ENCODE data around the gene PHF23.

The PHF23 gene

DNA sequence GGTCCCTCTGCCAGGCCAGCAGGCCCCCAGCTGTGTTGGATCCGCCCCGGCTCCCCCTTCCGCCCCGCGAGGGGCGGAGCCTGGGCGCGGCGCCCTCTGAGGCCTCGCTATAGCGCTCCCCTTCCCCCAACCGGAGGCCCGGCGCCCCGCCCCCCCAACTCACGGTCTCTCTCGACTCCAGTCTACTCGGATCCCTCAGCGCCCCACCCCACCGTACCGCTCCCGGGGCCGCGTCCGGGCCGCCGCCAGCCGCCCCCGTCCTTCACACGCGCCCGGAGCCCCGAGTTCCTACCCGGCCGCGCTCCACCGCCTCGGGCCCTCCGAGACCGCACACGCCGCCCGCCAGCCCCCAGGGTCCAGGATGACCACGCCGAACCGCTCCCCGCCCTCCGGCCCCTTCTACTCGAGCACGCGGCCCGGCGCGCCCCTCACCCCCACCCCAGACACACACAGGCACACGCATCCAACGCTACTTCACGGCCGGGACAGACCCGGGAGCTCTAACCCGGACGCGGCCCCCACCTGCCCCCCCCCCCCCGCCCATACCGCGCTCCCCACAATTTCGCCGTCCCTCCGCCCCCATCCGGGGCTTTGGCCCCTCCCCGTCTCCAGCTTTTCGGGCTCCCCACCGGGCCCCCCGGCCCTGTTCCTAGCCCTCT is 1.4 kb downstream of the PHF23 start:
- DNase-seq, result peak; percentile 75 to 81

DNA sequence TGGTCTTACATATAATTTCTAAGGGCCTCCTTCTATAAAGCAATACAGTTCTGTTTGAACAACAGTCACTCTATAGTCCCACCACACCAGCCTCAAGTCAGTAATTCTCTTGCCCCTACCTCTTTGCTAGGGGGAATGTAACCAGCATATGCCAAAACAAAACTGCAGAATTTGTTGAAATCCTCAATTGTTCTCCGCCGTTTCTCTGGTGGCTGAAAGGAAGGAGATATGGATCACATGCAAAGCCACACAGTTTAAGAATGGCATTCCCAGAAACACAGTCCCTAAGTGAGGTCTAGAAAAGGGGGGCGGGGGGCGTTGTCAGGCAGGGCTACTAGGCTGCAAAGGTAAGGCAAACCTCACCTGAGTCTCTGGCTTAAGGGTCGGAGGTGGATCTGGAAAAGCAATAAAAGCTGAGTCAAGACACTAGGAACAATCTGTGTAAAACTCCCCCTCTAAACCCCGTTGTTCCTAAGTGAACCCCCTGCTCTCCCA is 1.9 kb downstream of the PHF23 start:
- no peak for DNase-seq

DNA sequence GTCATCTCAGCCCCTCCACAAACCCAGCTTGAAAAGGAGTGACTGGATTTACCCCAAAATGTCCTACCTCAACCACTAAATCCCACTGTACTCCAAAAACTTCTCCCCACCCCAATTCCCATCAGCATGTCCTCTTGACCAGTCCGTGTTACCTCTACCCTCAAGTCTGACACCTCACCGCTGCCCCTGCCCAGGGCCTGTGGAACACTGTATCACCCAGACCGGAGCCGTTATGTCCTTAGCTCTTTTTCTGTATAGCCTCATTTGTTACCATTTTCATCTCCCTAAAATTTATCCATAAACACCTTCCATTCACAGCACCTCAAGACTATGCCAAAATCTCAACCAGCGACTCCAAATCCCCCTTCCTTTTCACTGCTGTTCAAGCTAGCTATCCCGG is 2.4 kb downstream of the PHF23 start:
- no peak for DNase-seq

DNA sequence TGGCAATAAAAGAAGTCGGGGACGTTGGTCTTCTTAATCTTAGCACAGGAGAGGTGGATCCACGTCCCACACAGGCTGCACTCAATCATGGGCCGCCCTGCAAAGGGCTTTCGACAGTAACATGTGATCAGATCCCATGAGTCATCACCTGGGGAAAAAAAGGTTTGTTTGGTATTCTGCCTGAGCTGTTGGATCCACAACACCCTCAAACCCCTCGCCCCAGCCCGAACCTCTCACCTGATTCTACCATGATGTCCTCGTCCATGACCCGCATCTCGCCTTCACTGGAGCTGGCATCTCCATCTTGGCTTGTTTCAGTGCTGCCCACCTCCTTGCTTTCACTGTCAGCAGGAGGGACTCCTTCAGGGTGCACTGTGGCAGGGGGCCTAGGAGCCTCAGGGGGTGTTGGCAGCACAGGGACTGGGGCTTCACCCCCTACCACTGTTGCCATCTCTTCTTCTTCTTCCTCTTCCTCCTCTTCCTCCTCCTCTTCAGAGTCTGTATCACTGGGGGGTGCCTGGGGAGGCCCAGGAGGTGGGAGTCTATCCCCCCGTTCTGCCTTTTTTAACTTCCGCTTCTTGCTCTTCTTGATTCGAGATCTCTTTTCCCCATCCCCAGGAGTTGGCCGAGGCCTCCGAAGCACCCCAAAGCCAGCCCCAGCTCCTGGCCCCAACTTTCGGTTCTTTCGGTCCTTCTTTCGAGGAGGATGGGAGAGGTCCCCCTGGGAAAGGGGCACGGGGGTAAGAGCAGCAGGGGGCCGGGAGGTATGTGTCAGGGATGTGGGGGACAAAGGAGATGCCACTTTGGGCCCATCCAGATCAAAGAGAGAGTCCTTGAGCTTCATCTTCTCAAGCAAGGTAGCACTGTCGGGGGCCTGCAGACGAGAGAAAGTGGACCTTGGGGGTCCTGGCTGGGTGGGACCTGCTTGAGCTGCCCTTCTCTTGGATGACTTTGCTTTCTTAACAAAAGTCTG is 3.3 kb downstream of the PHF23 start:
- no peak for DNase-seq

DNA sequence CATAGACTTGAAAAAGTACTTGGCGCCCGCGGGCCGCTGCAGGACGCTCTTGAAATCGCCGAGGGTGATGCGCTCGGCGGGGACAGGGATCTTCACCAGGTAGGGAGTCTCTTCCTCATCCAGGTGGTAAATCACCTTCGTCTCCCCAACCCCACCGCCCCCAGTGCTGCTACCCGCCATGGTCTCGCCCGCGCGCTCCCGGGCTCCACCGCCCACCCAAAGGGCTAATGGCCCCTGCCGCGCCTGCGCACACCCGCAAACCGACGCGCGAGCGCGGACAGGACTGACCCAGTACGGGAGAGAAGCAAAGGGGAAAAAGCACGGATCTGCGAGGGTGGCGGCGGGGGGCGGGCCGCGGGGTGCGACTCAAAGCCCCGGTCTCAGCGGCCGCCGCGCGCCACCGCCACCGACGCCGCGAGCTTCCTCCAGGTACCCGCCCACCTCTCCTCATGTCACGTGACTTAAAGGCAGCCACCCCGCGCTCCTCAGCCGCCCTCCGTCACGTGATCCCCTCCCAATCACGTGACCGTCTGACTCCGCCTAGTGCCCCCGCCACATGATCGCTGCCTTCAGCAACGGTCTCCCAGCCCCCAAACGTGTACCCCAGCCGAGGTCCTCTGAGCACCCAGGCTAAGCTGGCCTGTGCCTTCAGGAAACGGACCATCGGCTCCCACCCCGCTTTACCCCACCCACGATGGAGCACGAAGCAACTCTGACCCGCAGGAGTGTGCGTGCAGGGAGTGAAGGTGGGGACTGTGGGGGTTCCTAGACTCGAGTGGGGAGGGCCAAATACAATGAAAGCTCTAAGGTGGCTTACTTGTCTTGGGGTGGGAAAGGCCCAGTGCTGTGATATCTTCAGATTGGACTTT is 4.9 kb downstream of the PHF23 start, which contains the start of gene DVL2:
Gene DVL2 (minus strand): TSS at position 435 of the 869 bp plus-strand sequence. CDS start 255 bp downstream, at position 180.
- peak; percentile 89 to 91 for DNase-seq

DNA sequence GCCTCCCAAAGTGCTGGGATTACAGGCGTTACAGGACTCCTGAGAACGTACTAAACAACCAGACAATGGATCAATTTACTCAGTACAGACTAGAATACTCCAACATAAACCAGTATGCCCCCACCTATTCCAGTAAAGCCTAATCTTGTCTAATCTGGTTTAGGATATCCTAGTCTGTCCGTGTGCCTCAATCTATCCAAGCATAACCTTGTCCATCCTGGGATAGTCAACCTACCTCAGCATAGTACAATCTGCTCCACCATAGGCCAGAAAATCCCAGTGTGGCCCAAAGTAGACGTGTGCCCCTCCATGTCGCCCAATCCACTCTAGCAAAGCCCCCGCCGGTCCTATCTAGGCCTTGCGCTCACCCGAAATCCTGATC is 5.6 kb downstream of the PHF23 start:
- no peak for DNase-seq

DNA sequence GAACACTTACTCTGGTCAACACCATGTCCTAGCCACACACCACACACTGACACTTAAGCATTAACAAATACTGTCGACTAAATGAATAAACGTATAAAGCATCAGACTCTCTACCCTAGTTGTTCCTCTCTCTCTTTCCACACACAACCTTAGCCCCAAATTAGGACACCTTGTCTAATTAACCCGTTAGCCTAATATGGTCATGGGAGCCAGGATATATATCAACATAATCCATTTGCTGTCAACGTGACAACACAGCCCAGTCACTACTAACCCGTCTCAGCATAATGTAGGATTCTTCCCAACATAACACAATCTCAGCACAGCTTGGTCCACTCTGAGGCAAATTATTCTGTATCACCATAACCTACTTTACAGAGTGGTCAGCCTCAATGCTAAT is 7.1 kb downstream of the PHF23 start:
- no peak for DNase-seq

DNA sequence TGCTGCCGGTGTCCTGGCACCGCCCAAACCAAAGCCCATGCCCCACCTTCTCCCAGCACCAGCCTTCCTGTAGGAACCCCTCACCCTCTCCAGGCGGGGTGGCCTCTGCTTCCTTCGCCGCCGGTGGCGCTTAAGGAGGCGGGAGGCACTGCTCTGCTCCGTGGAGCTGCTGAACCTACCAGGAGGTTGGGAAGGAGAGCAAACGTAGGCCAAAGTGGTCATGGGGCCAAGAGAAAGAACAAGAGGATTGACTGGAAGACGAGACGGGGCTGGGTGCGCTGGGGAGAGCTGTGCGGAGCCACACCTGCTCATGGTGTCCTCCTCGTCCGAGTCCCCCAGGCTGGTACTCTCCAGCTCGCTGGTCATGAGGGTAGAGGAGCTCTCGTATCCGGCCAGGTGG is 9.8 kb downstream of the PHF23 start:
- no peak for DNase-seq

DNA sequence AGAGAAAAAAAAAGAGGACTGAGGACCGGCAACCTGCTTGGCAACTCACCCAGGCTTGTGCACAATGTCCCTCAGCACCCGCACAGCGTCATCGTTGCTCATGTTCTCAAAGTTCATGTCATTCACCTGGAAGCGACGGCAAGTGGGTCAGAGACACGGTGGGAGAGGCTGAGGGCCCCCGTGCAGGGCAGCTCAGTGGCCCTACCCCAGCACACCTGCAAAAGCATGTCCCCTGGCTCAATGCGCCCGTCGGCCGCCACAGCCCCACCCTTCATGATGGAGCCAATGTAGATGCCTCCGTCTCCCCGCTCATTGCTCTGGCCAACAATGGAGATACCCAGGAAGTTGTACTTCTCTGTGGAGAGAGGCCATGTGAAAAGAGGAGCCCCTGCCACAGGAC is 10.3 kb downstream of the PHF23 start:
- no peak for DNase-seq

DNA sequence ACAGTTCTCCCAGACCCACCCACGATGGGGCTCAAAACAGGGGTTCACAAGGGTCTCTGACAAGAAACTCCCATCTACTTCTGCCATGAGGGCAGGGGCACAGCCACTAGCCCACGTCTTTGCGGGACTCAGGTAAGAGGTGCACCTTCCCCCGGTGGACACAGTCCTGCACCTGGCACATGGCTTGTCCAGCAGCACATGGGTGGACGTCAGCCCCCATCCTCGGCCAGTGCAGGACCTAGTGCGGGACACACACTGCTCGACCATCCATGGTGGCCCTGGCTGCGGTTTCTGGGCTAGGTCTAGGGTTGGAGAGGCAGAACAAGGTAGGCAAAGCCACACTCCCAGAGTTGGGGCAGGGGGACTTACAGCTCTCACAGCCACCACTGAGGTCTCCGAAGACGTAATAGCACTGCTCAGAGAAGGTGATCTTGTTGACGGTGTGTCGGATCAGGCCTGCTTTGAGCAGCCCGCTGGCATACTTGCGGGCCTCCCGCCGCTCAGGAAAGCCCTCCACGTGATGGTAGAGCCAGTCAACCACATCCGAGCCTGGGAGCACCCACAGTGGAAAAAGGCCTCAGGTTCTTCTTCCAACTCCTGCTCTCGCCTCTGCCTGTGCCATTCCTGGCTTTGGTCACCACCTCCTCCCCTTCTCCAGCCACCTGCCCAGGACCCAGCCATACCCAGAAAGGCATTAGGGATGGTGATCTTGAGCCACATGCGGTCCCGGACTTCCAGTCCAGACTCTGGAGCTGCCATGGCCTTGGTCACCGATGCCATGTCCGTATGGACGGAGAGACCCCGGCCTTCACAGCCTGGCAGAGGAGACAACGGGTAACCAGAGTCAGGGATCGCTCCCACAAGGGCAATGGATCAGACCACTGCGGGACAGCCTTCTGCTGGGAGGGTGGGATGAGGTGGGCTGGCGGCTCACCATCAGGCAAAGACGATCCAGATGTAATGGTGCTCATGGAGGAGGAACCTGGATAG is 12.2 kb downstream of the PHF23 start:
- DNase-seq, result no peak

DNA sequence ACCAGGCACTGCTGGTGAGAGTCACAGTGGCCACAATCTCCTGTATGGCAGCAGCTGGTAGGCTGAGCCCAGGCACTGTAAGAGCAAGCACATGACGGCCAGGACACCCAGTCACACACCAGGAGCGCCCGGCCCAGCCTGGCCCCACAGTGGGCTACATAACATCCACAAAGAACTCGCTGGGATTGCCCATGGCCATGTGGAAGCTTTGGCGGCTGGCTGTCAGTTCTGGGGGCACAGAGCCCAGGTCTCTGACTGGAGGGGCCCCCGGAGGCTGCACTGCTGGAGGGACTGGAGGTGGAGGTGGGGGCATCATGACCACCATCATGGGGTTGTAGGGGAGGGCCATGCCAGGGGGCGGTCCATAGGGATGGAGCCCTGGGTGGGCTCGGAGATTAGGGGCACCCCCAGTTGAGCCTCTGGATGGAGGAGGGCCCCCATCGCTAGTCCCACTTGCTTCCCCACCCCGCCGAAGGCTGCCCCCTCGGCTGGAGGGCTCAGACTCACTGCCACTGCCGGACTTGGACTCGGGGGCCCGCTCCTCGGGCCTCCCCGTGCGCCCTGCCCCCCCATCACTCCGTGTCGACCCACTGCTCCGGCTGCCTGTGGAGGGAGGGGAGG is 13.4 kb downstream of the PHF23 start:
- DNase-seq, result no peak

DNA sequence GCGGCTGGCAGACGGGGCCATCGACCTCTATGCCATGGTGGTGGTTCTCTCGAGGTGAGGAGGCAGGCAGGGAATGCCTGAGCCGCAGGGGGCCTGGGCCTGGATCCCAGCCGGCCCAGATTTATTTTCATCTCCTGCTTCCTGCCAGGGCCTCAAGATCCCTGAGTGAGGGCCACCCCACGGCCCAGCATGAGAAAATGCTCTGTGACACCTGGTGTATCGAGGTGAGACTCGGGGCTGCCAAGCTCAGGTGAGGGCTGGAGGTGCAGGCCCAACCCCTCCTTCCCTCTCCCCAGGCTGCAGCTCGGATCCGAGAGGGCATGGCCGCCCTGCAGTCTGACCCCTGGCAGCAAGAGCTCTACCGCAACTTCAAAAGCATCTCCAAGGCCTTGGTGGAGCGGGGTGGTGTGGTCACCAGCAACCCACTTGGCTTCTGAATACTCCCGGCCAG is 14.6 kb downstream of the PHF23 start:
- no peak for DNase-seq

DNA sequence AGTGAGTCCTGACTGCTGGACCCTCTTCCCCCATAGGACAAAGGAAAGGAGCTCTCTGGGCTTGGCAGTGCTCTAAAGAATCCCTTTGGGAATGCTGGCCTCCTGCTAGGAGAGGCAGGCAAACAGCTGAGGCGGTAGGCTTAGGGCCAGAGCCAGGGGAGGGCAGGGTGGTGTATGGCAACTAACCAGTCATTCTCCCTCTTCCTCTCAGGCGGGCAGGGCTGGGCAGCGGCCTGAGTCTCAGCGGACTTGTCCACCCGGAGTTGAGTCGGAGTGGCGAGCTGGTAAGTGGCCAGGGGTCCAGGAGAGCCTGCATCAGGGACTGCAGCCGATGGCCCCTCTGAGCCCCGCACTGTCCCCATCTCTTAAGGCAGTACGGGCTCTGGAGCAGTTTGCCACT is 15.1 kb downstream of the PHF23 start:
- no peak for DNase-seq

DNA sequence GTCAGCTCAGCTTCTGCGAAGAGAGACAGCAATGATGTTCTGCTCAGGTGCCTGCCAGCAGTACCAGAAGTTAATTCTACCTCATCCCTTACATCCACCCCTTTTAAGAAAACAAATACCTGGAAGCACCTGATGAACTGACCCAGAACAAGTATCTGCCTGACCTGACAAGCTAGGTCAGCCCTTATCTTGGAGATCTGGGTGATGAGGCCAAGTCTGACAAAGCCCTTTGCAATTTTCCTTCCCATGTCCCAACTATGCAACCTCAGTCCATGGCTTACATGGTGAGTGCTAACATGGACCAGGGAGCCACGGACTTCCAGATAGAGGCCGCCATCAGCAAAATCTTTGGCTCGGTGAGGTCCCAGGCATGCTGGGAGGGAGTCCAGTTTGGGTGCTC is 15.9 kb downstream of the PHF23 start:
- no peak for DNase-seq

DNA sequence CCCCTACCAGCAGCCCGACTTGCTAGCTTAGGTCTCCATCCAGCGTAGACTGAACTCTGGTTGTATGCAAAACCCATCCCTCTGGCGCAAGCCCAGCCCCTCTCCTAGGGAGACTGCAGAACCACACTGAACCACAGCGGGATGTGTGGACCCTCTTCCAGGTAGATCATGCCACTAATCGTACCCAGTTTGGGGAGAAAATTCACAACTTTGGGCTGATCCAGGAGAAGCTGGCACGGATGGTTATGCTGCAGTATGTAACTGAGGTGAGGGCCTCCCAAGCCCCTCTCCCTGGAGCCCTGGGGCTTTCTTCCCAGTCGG is 16.3 kb downstream of the PHF23 start:
- DNase-seq, result no peak

DNA sequence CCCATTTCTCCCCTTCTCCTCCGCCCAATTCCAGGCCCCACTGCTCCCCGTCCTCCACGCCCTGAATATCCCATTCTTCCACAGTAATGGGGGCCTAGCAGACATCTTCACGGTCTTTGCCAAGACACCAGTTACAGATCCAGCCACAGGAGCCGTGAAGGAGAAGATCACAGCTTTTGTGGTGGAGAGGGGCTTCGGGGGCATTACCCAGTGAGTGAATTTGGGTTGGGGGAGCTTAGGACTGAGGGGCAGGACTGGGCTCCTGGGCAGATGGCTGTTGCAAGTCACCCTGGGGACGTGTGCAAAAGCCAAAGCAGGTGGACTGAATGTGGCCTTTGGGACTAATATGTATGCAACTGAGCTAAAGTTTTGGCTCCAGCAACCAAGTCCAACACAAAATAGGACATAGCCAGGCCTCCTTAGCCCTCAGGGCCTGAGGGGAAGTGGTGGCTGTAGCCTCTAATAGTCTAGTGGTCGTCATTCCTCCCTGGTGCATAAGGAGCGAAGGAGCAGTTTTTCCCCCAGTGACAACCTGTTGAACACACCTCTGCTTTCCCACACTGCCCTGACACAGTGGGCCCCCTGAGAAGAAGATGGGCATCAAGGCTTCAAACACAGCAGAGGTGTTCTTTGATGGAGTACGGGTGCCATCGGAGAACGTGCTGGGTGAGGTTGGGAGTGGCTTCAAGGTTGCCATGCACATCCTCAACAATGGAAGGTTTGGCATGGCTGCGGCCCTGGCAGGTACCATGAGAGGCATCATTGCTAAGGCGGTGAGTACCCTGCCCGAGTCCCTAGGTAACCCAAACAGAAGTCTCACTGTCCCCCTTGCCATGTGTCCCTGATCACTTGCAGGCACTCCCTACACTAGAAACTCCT is 16.9 kb downstream of the PHF23 start:
- DNase-seq, result no peak

DNA sequence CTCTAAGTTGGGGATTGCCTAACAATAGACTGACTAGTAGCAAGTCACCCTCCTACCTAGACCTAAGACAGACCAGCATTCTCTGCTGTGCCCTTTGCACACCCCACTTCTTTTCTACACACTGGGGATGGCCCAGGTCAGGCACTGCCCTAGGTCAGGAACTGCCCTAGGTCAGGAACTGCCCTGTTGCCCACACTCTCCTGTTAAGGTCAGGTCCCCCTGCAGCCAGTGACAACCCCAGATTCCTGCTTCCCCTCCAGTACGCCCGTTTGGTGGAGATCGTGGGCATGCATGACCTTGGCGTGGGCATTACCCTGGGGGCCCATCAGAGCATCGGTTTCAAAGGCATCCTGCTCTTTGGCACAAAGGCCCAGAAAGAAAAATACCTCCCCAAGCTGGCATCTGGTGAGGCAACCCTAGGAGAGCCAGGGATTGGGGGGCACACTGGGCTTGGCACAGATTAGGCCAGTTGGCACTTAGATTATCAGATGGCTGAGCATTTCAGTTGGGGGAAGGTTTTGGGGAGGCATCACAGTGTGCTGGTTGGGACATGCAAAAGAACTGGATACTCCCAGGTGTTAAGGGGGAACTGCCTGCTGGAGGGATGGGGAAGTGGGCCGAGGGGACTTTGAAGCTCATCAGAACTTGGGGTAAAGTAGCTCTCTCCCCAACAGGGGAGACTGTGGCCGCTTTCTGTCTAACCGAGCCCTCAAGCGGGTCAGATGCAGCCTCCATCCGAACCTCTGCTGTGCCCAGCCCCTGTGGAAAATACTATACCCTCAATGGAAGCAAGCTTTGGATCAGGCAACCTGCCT is 17.8 kb downstream of the PHF23 start:
- no peak for DNase-seq

DNA sequence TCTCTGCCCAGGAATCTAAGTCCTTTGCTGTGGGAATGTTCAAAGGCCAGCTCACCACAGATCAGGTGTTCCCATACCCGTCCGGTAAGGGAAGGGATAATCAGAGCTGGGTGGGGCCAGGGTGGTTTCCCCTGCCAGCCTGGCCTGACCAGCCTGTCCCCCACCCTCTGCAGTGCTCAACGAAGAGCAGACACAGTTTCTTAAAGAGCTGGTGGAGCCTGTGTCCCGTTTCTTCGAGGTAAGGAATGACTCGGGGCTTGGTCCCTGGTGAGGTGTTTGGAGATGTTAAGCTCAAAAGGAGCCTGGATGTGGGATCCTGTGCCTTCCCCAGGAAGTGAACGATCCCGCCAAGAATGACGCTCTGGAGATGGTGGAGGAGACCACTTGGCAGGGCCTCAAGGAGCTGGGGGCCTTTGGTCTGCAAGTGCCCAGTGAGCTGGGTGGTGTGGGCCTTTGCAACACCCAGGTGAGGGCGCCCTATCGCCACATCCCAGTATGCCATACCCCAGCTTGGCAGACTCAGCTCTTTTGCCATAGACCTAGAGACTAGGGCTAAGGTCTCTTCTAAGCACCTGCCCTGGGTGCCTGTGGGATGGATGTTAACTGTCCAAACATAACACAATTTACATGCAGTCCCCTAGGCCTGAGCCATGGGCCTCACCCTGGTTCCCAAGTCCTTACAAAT is 18.5 kb downstream of the PHF23 start:
- peak; percentile 41 to 61 for DNase-seq
